Kidney (tissue), 14 donors: Measurements from ENCODE around the gene LYZL1. TPM values are rescaled to one million over a fixed set of nuclear protein-coding genes. Genes with fewer than 3 reads are reported as not detected.

ENCODE experiments used
- DNase-seq, 5 donors: peaks; one replicate each; pipeline ENCODE4 v3.0.0-alpha.2; 2013 to 2020
- FAIRE-seq: peaks from 2 replicates; lab custom pipeline; 2012; peaks lifted over from hg19 to GRCh38; lab: Jason Lieb, UNC
- H3K27ac ChIP-seq, 2 donors: one replicate each; pipeline ENCODE4 v1.7.0; 2013; ENCODE audit warnings: low read depth in 2 of 2, low read length in 2 of 2, inconsistent platforms in 1 of 2
- H3K27me3 ChIP-seq: one replicate; pipeline ENCODE4 v1.7.1; 2013; ENCODE audit warnings: low read length, inconsistent platforms; ENCODE audit not compliant: control insufficient read depth, insufficient read depth
- H3K36me3 ChIP-seq, 3 donors: one replicate each; pipeline versions ENCODE4 v1.7.0 to v1.7.1; 2013; ENCODE audit warnings: low read length in 3 of 3, control low read depth in 1 of 3, inconsistent platforms in 1 of 3; ENCODE audit not compliant: insufficient read depth in 3 of 3, control insufficient read depth in 2 of 3
- H3K4me1 ChIP-seq, 3 donors: one replicate each; pipeline versions ENCODE4 v1.7.0 to v1.7.1; 2013; ENCODE audit warnings: low read length in 3 of 3, inconsistent platforms in 1 of 3, low read depth in 1 of 3; ENCODE audit not compliant: control insufficient read depth in 2 of 3, insufficient read depth in 2 of 3
- H3K4me3 ChIP-seq, 3 donors: one replicate each; pipeline versions ENCODE4 v1.7.0 to v1.8.1; 2013; ENCODE audit warnings: low read length in 3 of 3, control low read depth in 1 of 3, inconsistent platforms in 1 of 3
- H3K9ac ChIP-seq, 3 donors: one replicate each; pipeline versions ENCODE4 v1.7.0 to v1.7.1; 2013; ENCODE audit warnings: low read length in 3 of 3, control low read depth in 1 of 3, inconsistent platforms in 1 of 3
- H3K9me3 ChIP-seq, 3 donors: one replicate each; pipeline versions ENCODE4 v1.7.0 to v1.7.1; 2013; ENCODE audit warnings: low read length in 3 of 3, control low read depth in 1 of 3, inconsistent platforms in 1 of 3; ENCODE audit not compliant: control insufficient read depth in 2 of 3, insufficient read depth in 1 of 3
- CTCF ChIP-seq: IDR thresholded peaks from 3 replicates; pipeline ENCODE4 v1.5.1; 2012; ENCODE audit warnings: mild to moderate bottlenecking, moderate library complexity, borderline replicate concordance; ENCODE audit not compliant: insufficient read depth; ENCODE audit errors: extremely low read depth
- intact Hi-C: fragments of 100-400 bp; cut with DNase I; formaldehyde crosslinking; loops from one replicate; pipeline ENCODE4 v1.11.1; 2022
- polyA plus RNA-seq: library from polyadenylated mRNA; stranded (reverse); fragments of 350-450 nt; fragmentation: Illumina TruSeq; extraction: RNeasy Lipid Tissue Mini Kit (QIAGEN cat#74804); gene quantifications from one replicate; pipeline ENCODE4 v1.2.3, GENCODE V29; 2014; ENCODE audit warnings: low read depth, low replicate concordance; ENCODE audit not compliant: insufficient read depth
- total RNA-seq: library from RNA; stranded (reverse); fragmentation: NEBNext Ultra II Directional; extraction: Animal tissue kit (Norgen Biotek cat#: 25700); gene quantifications from one replicate; pipeline ENCODE4 v1.2.1, GENCODE V29; 2021
- donor health status: control.
- donor health status: control.
- donor health status: control.
- donor health status: control.
- donor health status: control.
- donor health status: DM: yes; HTN: yes; CAD: no.
- donor health status: Normal renal cell carcinoma (clear cell type).

LYZL1 gene
- total and polyA plus RNA-seq, 2 donors from 2014 or later: not detected

GRCh38 chr10:29323367-29323766 is 34.5 kb downstream of the LYZL1 start:
- Histone ChIP-seq H3K36me3 (no peaks in the 10 kb centered on the region), H3K27ac (no peak overlapping the region), H3K4me3 (no peak overlapping the region), H3K4me1 (peaks cover 0 to 5% (median 4%) of the 10 kb centered on the region in 3 donors), H3K9ac (no peak overlapping the region), H3K27me3 (no peaks in the 10 kb centered on the region), H3K9me3 (no peaks in the 10 kb centered on the region)
- intact Hi-C loops: no loop called here
- peak in 1 of 5 donors; percentile 39 for DNase-seq
- no peak for FAIRE-seq
- TF ChIP-seq CTCF: no peak

GRCh38 chr10:29324220-29324841 is 35.5 kb downstream of the LYZL1 start:
- Histone ChIP-seq H3K36me3 (no peaks in the 10 kb centered on the region), H3K4me1 (peaks cover 0 to 7% (median 4%) of the 10 kb centered on the region in 3 donors), H3K27me3 (no peaks in the 10 kb centered on the region), H3K4me3 (no peak overlapping the region), H3K27ac (no peak overlapping the region), H3K9ac (no peak overlapping the region), H3K9me3 (no peaks in the 10 kb centered on the region)
- no peak for TF ChIP-seq CTCF
- FAIRE-seq (no peak), DNase-seq (no peak)
- intact Hi-C loops: no loop called here

GRCh38 chr10:29326299-29326698 is 37.4 kb downstream of the LYZL1 start:
- Histone ChIP-seq H3K36me3 (no peaks in the 10 kb centered on the region), H3K4me3 (no peak overlapping the region), H3K9me3 (no peaks in the 10 kb centered on the region), H3K4me1 (peaks cover 0 to 5% (median 4%) of the 10 kb centered on the region in 3 donors), H3K27me3 (no peaks in the 10 kb centered on the region), H3K9ac (no peak overlapping the region), H3K27ac (peak overlapping the region; percentile 59)
- no peak for TF ChIP-seq CTCF
- no peak for DNase-seq
- intact Hi-C loops: no loop called here
- FAIRE-seq: no peak
